DMS153 (cell line): ENCODE data around the gene DPPA3.
"Not testable (repeated sequence)": the region's sequence is repeated elsewhere in the genome, so short reads cannot be mapped to it uniquely, and the experiment has no call there.

Experiments used
- DNase-seq: peaks from one replicate; lab custom pipeline; 2025; lab: John Stamatoyannopoulos, UW

The DPPA3 gene

DNA sequence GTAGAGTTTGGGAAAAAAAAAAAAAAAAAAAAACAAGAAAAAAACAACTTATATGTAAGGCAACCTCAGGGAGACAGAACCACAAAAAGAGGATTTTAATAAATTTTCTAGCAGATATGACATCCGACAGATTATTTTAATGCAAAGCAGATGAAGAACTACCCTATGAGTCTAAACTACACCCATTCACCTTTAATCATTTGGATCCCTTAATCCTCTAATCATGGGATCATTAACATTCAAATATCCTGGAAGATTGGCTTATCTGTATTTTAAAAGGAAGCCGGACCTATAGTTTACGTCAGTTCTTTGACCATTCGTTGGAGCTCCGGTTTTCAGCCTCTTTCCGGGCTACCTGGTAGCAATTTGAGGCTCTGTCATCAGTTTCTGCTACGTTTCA is at the start of gene DPPA3:
Gene DPPA3 (plus strand): TSS at position 301 of the 400 bp plus-strand sequence. CDS start 138 bp downstream, outside the sequence.
- DNase-seq, result no peak

- no peak for DNase-seq
These were observed 49.5 kb upstream of the DPPA3 start for GRCh38 chr12:7661741-7662140.

GRCh38 chr12:7666595-7666994 is 44.6 kb upstream of the DPPA3 start:
- no peak for DNase-seq

GRCh38 chr12:7667125-7667524 is 44.1 kb upstream of the DPPA3 start:
- DNase-seq, result no peak

DNA sequence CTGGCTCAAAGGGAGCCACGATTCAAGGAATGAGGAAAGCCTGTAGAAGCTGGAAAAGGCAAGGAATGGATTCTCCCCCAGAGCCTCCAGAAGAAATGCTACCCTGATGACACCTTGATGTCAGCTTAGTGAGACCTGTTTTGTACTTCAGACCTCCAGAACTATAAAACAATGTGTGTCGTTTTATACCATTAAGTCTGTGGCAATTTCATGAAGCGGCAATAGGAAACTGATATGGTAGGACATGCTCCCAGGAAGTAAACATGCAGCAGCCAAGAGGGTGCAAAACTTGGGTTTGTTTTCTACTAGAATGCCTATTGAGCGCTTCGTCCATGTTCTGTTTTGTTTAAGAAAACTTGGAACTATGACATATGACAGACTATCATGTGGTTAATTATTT is 43.1 kb upstream of the DPPA3 start:
- no peak for DNase-seq

DNA sequence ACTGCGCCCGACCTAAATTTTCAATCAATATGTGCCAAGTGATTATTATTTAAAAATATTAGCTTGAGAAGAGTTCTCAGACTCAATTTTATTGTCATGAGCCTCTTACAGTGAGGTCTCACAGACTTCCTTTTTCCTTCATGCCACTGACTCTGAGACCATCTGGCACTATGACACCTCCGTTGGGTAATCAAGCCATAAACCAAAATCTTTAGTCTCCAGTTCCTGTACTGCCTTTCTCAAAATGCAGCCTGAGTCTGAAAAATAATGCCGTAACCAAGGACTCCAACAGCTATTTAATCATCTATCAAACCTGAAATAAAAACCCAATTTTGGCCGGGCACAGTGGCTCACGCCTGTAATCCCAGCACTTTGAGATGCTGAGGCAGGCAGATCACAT is 35.8 kb upstream of the DPPA3 start:
- DNase-seq, result not testable (repeated sequence)

DNA sequence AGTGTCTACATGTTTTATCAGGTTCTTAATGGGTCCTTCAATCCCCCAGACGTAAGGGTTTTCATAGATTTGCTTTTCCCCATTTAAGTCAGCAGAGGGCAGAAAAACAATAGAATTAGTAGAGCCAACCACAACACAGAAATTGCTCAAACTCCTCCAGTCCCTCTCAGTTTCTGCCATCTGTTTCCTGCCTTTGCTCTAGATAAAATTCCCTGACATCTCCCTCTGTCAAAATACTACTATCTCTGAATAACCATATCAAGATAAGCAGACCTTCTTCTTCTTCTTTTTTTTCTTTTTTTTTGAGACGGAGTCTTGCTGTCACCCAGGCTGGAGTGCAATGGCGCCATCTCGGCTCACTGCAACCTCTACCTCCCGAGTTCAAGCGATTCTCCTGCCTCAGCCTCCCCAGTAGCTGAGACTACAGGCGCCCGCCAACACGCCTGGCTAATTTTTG is 33.8 kb upstream of the DPPA3 start:
- not testable (repeated sequence) for DNase-seq

DNA sequence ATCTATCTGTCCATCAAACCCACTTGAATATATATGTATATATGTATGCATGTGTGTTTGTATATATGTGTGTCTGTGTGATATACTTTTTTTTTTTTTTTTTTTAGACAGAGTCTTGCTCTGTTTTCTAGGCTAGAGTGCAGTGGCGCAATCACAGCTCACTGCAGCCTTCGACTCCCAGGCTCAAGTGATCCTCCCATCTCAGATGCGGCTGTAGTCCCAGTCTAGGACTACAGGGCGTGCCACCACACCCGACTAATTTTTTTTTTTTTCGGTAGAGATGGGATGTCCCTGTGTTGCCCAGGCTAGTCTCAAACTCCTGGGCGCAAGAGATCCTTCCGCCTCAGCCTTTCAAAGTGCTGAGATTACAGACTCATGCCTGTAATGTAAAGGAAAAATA is 32.5 kb upstream of the DPPA3 start:
- no peak for DNase-seq

DNA sequence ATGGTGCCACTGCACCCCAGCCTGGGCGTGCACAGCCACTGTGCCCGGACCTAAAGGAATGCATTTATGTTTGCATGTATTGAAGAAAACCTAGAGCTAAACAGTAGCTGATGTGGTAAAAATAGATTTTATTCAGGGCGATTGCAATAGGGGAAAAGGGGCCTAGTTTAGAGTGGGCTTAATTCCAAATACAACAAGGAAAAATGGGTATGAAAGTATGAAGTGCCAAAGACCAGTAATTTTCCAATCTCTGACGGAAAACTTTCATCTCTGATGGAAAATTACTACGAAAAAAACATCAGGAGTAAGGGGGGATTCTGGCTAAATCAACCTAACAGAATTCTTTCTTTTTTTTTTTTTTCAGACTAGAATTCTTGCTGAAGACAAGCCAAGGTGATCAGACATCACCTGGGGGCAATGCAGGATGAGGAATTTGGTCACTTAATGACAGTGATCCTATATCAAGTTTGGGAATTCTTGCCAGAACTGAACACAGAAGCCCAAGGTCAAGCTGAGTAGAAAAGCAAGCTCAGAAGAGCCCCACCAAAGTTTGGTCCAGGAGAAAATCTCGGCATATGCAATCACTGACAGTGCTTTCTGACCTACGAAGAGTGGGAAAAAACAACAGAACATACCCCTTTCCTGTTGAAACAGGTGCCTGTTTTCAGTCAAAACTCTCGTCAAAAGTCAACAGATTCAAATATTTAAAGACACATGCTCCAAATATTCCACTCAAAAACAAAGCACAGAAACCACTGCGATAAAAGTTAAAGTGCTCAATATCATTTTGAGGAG is 31.8 kb upstream of the DPPA3 start:
- no peak for DNase-seq

- DNase-seq, result no peak
These were observed 29.7 kb upstream of the DPPA3 start for GRCh38 chr12:7681535-7681934.

GRCh38 chr12:7693793-7694192 is 17.4 kb upstream of the DPPA3 start:
- no peak for DNase-seq

DNA sequence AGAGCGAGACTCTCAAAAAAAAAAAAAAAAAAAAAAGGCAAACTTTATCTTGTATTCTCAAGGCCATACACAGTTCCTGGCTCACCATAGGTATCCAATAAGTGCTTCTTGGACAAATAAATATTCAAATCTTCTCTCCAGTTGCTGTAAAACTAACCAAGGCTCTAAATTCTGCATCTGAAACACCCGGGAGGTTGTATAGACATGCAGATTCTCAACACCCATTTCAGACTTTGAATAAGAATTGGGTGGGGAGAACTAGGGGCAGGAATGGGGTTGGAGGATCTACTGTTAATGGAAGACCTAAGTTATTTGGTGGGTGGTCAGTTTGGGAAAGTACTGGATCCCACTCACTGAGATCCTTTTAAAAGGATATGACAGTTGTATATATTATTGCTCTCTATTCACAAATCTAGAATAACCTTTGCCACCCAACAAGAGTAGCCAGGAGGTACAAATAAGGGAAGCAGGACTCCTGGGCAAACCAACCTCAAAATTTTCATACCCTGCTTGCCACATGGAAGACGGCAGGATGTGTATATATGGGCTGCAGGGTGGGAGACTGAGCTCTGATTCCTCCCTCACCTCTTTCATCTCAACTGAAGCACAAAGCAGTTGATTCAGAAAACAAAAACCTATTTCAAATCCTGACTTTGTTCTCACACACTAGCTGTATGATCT is 16.5 kb upstream of the DPPA3 start:
- no peak for DNase-seq

DNA sequence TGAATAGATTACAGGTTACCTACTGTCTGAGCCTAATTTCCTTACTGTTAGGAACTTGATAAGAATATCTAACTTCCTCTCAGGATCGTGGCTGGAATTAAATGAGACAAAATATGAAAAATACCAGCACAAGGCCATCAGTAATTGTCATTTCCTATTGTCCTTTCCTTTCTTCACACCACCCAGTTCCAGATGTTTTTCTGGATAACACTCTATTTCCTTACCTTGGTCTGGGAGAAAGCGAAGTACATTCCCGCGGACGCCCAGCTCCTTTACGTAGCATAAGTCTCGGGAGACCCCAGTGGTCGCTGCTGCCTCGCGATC is 16.0 kb upstream of the DPPA3 start:
- no peak for DNase-seq

- DNase-seq, result no peak
These were observed 15.6 kb upstream of the DPPA3 start, which contains the start of gene GDF3 for GRCh38 chr12:7695566-7696197. Gene GDF3, minus strand, starts transcription at chr12:7695775. Its CDS starts 47 bp downstream, at chr12:7695728.

GRCh38 chr12:7705846-7706245 is 5.4 kb upstream of the DPPA3 start:
- no peak for DNase-seq

DNA sequence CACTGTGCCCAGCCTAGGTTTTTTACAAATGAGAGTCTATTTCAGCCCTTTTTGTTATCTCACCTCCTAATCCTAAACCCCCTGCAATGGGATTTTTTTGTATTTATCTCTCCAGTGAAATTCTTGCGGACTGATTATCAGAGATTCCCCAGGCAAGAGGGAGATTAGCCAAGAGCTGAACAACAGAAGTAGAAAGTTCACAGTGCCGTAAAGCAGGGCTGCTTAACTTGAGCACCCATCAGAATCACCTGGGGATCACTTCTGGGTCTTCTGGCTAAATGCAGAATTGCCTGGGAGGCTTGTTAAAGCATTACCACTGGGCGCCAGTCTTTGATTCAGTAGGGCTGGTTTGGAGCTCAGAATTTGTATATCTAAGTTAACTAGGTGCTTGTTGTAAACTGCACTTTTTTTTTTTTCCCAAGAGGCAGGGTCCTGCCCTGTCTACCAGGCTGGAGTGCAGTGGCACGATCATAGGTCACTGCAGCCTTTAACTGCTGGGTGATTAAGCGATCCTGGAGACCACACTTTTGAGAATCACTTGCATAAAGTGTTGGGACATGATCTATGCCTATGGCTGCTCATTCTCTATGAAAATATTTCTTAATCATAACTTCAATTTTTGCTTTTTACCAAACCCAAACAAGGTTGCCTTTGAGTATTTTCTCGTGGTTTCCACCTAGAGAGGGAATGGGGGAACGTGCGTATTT is 1.1 kb upstream of the DPPA3 start:
- DNase-seq, result no peak

DNA sequence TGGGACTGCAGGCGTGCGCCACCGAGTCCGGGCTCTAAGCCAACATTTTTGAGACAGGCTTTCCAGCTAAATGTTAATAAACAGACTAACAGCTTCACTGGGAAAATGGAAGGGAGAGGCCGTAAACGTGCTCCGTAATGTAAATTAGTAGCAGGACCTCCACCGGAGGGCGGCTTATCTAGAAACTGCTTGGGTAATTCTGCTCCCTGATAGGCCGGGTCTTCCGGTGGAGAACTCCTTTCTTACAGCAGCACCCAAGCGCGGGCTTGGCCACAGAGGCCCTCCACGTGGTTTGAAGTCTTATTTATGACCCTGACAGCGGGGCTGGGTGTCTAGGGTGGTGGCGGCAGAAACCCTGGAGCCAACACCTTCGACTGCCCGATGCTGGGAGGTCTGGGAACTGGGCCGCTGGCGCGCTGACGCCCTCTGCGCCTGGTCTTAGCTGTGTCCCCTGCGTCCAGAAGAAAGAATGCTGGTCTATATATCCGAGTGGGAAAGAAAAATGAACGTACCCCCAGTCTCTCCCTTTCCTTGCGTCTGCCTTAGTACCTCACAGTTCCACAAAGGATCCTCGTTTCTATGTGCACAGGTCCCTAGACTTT is 1.7 kb downstream of the DPPA3 start:
- DNase-seq, result no peak

- DNase-seq, result no peak
These were observed 5.1 kb downstream of the DPPA3 start for GRCh38 chr12:7716381-7716780.

DNA sequence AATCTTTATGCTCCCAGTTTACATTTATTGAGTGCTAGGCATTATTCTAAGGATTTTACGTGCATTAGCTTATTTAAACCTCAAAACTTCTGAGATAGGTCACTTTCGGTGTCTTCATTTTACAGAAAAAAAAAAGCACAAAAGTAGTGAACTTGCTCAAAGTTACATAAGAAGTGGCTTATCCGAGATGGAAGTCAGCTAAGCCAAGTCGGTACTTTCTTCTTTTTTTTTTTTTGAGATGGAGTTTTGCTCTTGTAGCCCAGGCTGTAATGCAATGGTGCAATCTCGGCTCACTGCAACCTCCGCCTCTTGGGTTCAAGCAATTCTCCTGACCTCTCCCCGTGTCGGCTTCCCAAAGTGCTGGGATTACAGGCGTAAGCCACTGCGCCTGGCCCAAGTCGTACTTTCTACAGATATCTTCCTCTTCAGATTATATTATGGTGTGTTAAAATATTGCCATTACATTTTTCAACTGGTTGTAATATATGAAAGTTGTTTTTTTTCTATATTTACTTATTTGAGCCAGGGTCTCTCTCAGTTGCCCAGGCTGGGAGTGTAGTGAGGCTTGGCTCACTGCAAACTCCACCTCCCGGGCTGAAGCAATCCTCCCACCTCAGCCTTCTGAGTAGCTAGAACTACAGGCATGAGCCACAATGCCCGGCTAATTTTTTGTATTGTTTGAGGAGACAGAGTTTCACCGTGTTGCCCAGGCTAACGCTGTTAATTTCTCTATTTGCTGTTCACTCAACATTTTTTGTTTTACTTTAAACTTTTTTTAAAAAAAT is 8.9 kb downstream of the DPPA3 start:
- DNase-seq, result no peak

DNA sequence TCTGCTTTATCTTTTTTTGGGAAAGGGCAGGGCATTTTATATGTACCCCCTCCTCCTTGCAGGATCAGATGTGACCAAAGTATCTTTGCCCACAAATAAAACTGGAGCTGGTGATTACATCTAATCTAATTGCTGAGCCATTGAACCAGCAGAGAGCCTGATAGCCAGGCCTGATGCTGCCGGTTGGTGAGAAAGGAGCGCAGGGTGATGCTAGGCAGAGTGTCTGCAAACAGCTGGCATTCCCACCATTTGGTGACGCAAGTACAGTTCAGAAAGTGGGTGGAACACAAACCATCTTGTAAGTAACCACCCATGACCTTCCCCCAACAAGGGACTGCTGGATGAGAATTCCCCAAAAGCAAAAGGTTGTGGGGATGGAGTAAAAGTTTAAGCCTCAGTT is 12.7 kb downstream of the DPPA3 start:
- no peak for DNase-seq

DNA sequence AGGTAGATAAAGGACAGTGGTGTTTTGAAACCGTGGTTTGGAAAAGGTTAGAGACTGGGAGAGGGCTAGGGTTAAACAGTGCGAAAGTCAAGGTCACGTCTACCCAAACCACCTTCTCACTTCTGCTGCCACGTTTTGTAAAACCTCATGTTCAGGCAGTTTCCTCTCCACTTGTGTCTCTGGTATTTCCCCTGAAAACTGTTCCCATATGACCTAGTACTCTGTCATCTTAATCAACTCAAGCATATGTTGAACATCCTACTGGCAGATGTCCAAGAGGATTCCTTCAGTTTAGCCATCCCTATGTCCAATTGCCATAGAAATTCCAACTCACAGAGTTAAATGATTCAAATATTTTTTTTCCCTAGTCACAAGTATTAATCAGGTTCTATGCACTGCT is 18.5 kb downstream of the DPPA3 start:
- no peak for DNase-seq
